ENCODE measurements around the gene B4GALNT3. TPM values are rescaled to one million over a fixed set of nuclear protein-coding genes. Genes with fewer than 3 reads are reported as not detected.
A peak's percentile ranks its signal among the peaks of the same experiment; 100 is the strongest.

The B4GALNT3 gene
- total and polyA plus RNA-seq, 4 donors, result 1.7 to 36.1 (median 13.0) TPM

DNA sequence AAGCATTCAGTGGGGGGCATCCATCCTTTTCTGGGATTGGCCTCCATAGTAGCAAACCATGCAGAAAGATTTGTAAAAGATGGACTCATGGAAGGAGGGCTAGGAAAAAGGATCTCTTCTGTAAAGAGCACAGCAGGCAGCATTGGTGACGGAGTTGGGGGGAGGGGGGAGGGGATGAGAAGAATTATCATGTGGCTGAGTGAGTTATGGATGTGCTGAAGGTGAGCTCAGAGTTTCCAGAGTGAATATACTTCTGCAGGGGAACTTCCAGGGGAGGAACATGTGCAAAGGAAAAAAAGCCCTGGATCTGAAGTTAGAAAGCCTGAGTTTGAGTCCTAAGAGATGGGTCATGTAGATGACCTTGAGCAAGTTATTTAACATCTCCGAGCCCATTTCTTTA, 3.9 kb upstream of the B4GALNT3 start:
- Histone ChIP-seq H3K9ac (ENCODE audit: insufficient read depth in 1 of 2, low read length in 2 of 2) (no peak overlapping the region), H3K4me3 (no peak overlapping the region), H3K27ac (ENCODE audit: low read depth in 1 of 2, low read length in 1 of 2) (peak overlapping the region in 1 of 2 donors; percentile 47), H3K9me3 (ENCODE audit: control insufficient read depth in 4 of 4, insufficient read depth in 3 of 4, low read length in 3 of 4) (no peaks in the 10 kb centered on the region), H3K36me3 (ENCODE audit: control insufficient read depth in 4 of 4, insufficient read depth in 4 of 4, low read length in 4 of 4) (no peaks in the 10 kb centered on the region), H3K4me1 (ENCODE audit: control insufficient read depth in 5 of 5, insufficient read depth in 5 of 5, low read length in 5 of 5) (peaks cover 0 to 6% (median 4%) of the 10 kb centered on the region in 5 donors), H3K27me3 (ENCODE audit: control insufficient read depth in 3 of 3, insufficient read depth in 3 of 3, low read length in 2 of 3) (peaks cover 0 to 24% (median 21%) of the 10 kb centered on the region in 3 donors)
- TF ChIP-seq, protein P1, sequence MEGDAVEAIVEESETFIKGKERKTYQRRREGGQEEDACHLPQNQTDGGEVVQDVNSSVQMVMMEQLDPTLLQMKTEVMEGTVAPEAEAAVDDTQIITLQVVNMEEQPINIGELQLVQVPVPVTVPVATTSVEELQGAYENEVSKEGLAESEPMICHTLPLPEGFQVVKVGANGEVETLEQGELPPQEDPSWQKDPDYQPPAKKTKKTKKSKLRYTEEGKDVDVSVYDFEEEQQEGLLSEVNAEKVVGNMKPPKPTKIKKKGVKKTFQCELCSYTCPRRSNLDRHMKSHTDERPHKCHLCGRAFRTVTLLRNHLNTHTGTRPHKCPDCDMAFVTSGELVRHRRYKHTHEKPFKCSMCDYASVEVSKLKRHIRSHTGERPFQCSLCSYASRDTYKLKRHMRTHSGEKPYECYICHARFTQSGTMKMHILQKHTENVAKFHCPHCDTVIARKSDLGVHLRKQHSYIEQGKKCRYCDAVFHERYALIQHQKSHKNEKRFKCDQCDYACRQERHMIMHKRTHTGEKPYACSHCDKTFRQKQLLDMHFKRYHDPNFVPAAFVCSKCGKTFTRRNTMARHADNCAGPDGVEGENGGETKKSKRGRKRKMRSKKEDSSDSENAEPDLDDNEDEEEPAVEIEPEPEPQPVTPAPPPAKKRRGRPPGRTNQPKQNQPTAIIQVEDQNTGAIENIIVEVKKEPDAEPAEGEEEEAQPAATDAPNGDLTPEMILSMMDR (IDR thresholded peaks at IDR 0.05; ENCODE audit: control extremely low read depth, extremely low read depth), result no peak
- no peak for ATAC-seq (ENCODE audit: insufficient read depth, low FRiP score)
- WGBS, 2 donors, result 68% methylated on average over 2 of the region's 2 CpGs
- DNase-seq, result no peak

DNA sequence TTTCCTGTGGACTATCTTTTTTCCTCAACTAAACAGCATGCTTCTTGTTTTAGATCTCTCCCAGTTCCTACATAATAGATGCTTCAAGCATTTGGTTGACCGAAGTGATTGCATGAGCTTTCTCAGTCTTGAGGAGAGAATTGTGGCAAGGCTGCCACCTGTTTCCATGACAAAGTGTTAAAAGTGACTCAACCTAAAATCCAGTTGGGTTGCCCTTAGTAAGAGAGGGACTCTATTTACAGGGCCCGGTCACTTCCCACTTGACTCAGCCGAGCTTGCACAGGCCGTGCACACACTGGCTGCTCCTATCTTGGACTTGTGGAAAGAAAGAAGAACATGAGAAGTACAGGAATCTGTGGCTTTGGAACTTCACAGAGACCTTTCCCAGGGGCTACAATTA, 2.1 kb upstream of the B4GALNT3 start:
- Histone ChIP-seq H3K27ac (ENCODE audit: low read depth in 1 of 2, low read length in 1 of 2) (no peak overlapping the region), H3K9me3 (ENCODE audit: control insufficient read depth in 4 of 4, insufficient read depth in 3 of 4, low read length in 3 of 4) (no peaks in the 10 kb centered on the region), H3K27me3 (ENCODE audit: control insufficient read depth in 3 of 3, insufficient read depth in 3 of 3, low read length in 2 of 3) (peaks cover 0 to 32% (median 31%) of the 10 kb centered on the region in 3 donors), H3K4me3 (no peak overlapping the region), H3K9ac (ENCODE audit: insufficient read depth in 1 of 2, low read length in 2 of 2) (no peak overlapping the region), H3K4me1 (ENCODE audit: control insufficient read depth in 5 of 5, insufficient read depth in 5 of 5, low read length in 5 of 5) (peaks cover 0 to 6% (median 4%) of the 10 kb centered on the region in 5 donors), H3K36me3 (ENCODE audit: control insufficient read depth in 4 of 4, insufficient read depth in 4 of 4, low read length in 4 of 4) (no peaks in the 10 kb centered on the region)
- WGBS, 2 donors, result 77 to 90% methylated on average over 4 of the region's 4 CpGs
- TF ChIP-seq, protein P1 (IDR thresholded peaks at IDR 0.05; ENCODE audit: control extremely low read depth, extremely low read depth), result no peak
- no peak for ATAC-seq (ENCODE audit: insufficient read depth, low FRiP score)
- DNase-seq, result no peak

DNA sequence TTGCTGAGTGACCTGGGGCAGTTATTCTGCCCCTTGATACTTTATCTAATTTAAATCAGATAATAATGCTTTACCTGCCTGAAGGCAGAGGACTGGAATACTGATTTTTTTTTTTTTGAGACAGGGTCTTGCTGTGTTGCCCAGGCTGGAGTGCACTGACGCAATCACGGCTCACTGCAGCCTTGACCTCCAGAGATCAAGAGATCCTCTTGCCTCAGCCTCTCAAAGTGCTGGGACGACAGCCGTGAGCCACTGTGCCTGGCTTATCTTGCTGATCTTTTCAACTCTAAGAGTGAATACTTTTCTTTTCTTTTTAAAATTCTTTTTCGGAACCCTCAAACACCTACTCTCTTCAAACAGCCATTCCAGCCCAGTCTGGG, 699 bp upstream of the B4GALNT3 start:
- Histone ChIP-seq H3K9ac (ENCODE audit: insufficient read depth in 1 of 2, low read length in 2 of 2) (peak overlapping the region in 1 of 2 donors; percentile 19), H3K9me3 (ENCODE audit: control insufficient read depth in 4 of 4, insufficient read depth in 3 of 4, low read length in 3 of 4) (no peaks in the 10 kb centered on the region), H3K4me3 (no peak overlapping the region), H3K36me3 (ENCODE audit: control insufficient read depth in 4 of 4, insufficient read depth in 4 of 4, low read length in 4 of 4) (no peaks in the 10 kb centered on the region), H3K4me1 (ENCODE audit: control insufficient read depth in 5 of 5, insufficient read depth in 5 of 5, low read length in 5 of 5) (peaks cover 0 to 8% (median 6%) of the 10 kb centered on the region in 5 donors), H3K27me3 (ENCODE audit: control insufficient read depth in 3 of 3, insufficient read depth in 3 of 3, low read length in 2 of 3) (peaks cover 0 to 42% (median 38%) of the 10 kb centered on the region in 3 donors), H3K27ac (ENCODE audit: low read depth in 1 of 2, low read length in 1 of 2) (peak overlapping the region in 1 of 2 donors; percentile 86)
- DNase-seq (no peak), ATAC-seq (ENCODE audit: insufficient read depth, low FRiP score) (no peak)
- whole genome bisulfite sequencing, 2 donors, result 44 to 64% methylated on average over 5 of the region's 5 CpGs
- TF ChIP-seq, protein P1 (IDR thresholded peaks at IDR 0.05; ENCODE audit: control extremely low read depth, extremely low read depth), result no peak

Measured in lung (tissue), 12 donors.